ENCODE data around the gene LYST.
"Not testable (repeated sequence)": the region's sequence is repeated elsewhere in the genome, so short reads cannot be mapped to it uniquely, and the experiment has no call there.

The LYST gene

DNA sequence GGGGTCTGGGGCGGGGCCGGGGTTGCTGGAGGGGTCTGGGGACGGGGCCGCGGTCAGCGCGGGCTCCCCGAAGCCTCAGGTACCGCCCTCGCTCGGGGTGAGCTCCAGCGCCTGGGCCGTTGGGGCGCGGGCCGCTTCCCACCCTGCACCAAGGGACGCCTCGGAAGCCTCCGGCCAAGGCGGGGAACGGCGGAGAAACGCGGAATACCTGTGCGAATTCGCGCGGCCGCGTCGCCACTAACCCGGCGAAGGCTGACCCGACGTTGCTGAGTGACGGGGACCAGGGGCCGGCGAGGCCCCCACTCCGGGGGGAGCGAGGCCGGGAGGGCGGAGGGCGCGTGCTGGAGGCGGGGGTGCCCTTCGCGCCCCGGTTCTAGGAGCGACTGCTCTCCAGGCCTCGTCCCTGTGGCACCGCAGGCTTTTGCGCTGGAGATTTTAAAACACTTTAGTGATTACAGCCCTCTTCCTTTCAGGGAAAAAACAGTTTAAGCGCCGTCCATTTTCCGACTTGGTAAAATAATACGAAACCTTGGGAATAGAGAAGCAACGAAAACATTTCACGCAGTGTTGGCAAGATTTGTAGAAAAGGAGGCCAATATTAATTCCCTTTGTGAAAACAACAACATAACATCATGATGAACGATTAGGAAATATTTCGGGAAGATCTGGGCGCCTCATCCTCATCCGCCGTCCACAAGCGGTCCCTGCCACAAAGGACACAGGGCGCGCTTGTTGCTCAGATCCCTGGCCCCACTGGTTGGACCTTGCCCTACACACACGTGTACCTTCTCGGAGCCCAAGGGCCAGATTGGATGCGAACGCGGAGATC, 216.2 kb downstream of the LYST start:
- DNase-seq: peak; percentile 54
- no peak overlapping the region for H3K27ac Mint-ChIP-seq
- H3K27me3 Mint-ChIP-seq (ENCODE audit: low read depth, poor library complexity): peaks cover 83% of the 10 kb centered on the region
- H3K9me3 Mint-ChIP-seq: peaks cover 23% of the 10 kb centered on the region
- H3K36me3 Mint-ChIP-seq (ENCODE audit: low read depth): no peaks in the 10 kb centered on the region
- TF ChIP-seq, protein P1, sequence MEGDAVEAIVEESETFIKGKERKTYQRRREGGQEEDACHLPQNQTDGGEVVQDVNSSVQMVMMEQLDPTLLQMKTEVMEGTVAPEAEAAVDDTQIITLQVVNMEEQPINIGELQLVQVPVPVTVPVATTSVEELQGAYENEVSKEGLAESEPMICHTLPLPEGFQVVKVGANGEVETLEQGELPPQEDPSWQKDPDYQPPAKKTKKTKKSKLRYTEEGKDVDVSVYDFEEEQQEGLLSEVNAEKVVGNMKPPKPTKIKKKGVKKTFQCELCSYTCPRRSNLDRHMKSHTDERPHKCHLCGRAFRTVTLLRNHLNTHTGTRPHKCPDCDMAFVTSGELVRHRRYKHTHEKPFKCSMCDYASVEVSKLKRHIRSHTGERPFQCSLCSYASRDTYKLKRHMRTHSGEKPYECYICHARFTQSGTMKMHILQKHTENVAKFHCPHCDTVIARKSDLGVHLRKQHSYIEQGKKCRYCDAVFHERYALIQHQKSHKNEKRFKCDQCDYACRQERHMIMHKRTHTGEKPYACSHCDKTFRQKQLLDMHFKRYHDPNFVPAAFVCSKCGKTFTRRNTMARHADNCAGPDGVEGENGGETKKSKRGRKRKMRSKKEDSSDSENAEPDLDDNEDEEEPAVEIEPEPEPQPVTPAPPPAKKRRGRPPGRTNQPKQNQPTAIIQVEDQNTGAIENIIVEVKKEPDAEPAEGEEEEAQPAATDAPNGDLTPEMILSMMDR (IDR thresholded peaks at IDR 0.05): no peak
- H3K4me3 Mint-ChIP-seq: peak overlapping the region; percentile 78
- peaks cover 28% of the 10 kb centered on the region for H3K4me1 Mint-ChIP-seq

DNA sequence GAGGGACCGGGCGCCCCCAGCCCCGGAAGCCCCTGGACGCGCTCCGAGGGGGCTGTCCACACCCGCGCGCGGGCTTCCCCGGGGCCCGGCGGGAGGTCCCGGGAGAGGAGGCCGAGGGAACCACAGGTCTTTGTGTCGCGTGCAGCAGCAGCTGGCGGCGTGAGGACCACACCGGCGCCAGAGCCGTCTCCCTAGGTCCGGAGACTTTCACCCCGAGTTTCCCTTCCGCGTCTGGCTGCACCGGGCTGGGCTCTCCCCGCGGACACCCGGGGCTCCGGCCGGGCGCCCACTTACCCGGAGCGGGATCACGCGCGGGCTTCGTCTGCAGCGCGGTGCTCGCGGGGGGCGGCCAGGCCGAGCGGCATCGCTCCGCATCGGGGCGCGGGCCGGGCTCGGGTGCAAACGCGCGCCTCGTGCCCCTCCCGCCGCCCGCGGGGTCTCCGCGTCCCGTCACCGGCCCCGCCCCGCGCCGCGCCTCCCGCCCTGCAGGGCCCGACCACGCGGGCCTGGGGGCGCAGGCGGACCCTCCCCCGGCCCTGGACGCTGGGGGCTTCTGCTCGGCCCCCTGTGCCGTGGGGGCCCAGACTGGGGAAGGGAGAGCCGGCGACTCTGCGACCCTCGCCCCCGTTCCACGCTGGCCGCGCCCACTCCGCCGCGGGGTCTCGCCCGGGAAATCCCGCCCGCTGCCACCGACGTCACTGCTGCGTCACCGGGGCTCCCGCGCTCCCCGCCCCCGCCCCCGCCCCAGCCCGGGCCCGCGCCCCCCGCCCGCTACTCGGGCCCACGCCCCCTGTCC, 217.1 kb downstream of the LYST start, which contains the start of gene GNG4:
GNG4 (minus strand) TSS at position 417 of the 796 bp plus-strand sequence. CDS start 65,946 bp downstream, outside the sequence.
- peak within 1 kb of the TSS; percentile 88 for H3K4me3 Mint-ChIP-seq
- peaks cover 33% of the 10 kb centered on the region for H3K4me1 Mint-ChIP-seq
- DNase-seq: peak; percentile 80
- TF ChIP-seq, protein P1 (IDR thresholded peaks at IDR 0.05): no peak
- H3K27me3 Mint-ChIP-seq (ENCODE audit: low read depth, poor library complexity): peaks cover 83% of the 10 kb centered on the region
- no peak within 1 kb of the TSS for H3K27ac Mint-ChIP-seq
- no peaks in the 10 kb centered on the region for H3K36me3 Mint-ChIP-seq (ENCODE audit: low read depth)
- peaks cover 23% of the 10 kb centered on the region for H3K9me3 Mint-ChIP-seq

DNA sequence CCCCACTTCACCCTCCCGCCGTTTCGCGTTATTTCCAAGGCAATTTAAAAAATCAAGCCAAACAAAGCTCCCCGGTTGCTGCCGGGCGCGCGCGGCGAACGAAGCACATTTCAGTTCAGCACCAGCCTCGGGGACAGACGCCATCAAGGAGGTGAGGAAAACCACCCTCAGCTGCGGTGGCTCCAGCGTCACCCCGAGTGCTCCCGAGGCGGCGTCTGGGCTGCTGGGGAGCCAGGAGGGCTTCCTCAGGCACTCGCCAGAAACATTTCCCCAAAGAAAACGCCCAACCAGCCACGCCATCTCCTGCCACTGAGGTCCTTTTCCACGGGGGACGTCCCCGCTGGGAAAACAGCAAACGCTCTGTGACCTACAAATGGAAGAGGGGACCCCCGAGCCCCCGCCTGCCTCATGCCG, 217.7 kb downstream of the LYST start:
- H3K27me3 Mint-ChIP-seq (ENCODE audit: low read depth, poor library complexity): peaks cover 81% of the 10 kb centered on the region
- TF ChIP-seq, protein P1 (IDR thresholded peaks at IDR 0.05): no peak
- H3K27ac Mint-ChIP-seq: no peak overlapping the region
- H3K9me3 Mint-ChIP-seq: peaks cover 20% of the 10 kb centered on the region
- DNase-seq: peak; percentile 80
- H3K4me1 Mint-ChIP-seq: peaks cover 39% of the 10 kb centered on the region
- peak overlapping the region; percentile 88 for H3K4me3 Mint-ChIP-seq
- no peaks in the 10 kb centered on the region for H3K36me3 Mint-ChIP-seq (ENCODE audit: low read depth)

DNA sequence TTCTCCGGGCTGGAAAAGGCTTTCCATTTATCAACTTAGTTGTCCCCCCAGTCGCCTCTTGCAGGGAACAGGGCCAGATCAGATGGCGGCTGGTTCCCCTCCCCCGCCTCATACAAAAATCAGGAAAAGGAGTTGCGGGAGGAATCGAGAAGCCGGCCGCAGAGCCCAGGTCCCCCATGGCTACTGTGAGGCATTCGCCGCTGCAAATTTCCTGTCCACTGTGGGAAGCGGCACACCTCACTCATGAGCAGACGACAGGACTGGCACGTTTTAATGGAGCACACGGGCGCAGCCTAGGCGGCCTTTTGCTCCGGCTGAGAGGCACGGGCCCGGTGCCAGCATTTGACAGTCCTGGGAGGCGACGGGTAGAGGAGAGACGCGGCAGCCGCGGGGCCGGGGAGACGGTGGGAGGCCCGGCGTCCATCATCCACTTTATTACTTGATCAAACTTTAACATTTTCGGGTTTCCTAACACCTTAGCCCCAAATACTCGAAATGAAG, 218.2 kb downstream of the LYST start:
- H3K27ac Mint-ChIP-seq: no peak overlapping the region
- peak overlapping the region; percentile 88 for H3K4me3 Mint-ChIP-seq
- peaks cover 44% of the 10 kb centered on the region for H3K4me1 Mint-ChIP-seq
- TF ChIP-seq, protein P1 (IDR thresholded peaks at IDR 0.05): no peak
- H3K27me3 Mint-ChIP-seq (ENCODE audit: low read depth, poor library complexity): peaks cover 79% of the 10 kb centered on the region
- no peaks in the 10 kb centered on the region for H3K36me3 Mint-ChIP-seq (ENCODE audit: low read depth)
- peaks cover 17% of the 10 kb centered on the region for H3K9me3 Mint-ChIP-seq
- DNase-seq: peak; percentile 49

DNA sequence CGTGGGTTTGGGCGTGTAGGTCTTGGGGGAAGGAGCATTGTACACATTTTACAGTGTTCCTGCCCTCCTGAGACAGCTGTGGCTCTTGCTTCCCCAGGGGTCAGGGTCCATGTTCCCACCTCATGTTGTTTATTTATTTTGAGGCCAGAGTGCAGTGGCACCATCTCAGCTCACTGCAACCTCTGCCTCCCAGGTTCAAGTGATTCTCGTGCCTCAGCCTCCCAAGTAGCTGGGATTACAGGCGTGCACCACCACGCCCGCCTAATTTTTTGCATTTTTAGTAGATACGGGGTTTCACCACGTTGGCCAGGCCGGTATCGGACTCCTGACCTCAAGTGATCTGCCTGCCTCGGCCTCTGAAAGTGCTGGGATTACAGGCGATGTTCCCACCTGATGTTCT, 219.2 kb downstream of the LYST start:
- not testable (repeated sequence) for H3K36me3 Mint-ChIP-seq (ENCODE audit: low read depth); DNase-seq; H3K4me3 Mint-ChIP-seq; H3K27ac Mint-ChIP-seq; H3K9me3 Mint-ChIP-seq
- peaks cover 53% of the 10 kb centered on the region for H3K4me1 Mint-ChIP-seq
- H3K27me3 Mint-ChIP-seq (ENCODE audit: low read depth, poor library complexity): peaks cover 69% of the 10 kb centered on the region

DNA sequence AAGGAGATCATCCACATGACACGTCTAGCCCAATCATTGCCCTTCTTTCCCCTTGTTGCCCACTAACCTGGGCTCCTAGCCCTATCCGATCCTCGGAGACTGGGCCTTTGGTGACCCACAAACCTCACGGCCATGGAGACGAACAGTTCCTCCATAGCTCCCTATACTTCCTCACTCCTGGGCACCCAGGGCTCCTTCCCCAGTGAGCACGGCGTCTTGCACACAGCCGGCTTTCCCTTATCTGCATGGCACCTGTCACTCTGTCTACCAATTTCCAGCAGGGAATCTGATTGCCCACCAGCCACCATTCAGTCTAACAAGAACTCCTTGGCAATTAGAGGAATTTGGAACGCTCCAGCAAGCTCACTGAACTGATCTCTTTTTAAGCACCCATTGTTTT, 220.2 kb downstream of the LYST start:
- DNase-seq: no peak
- H3K36me3 Mint-ChIP-seq (ENCODE audit: low read depth): no peaks in the 10 kb centered on the region
- peaks cover 62% of the 10 kb centered on the region for H3K27me3 Mint-ChIP-seq (ENCODE audit: low read depth, poor library complexity)
- no peak overlapping the region for H3K27ac Mint-ChIP-seq
- H3K4me1 Mint-ChIP-seq: peaks cover 63% of the 10 kb centered on the region
- H3K4me3 Mint-ChIP-seq: no peak overlapping the region
- peaks cover 6% of the 10 kb centered on the region for H3K9me3 Mint-ChIP-seq
- TF ChIP-seq, protein P1 (IDR thresholded peaks at IDR 0.05): no peak
